ENCODE results near the gene MYO3B. TPM values are rescaled to one million over a fixed set of nuclear protein-coding genes. Genes with fewer than 3 reads are reported as not detected.

The MYO3B gene
- total RNA-seq, 1 experiment from 2014 or later: 0.52 TPM

DNA sequence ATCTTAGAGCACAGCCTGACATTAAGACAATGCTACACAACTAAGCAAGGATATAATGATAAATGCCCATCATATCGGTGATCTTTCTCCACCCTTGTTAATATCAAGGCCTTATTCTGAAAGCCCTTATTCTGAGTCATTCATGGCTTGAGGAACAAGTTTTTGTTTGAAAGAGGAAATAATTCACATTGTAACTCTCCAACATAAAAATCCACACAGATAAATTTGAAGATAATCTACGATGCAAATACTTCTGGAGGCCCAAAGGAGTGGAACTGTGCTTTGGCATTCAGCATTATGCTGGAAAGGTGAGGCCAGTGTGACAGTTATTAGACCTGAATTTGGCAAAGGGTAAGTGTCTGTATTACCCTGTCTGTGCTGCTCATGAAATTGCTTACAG lies 227.4 kb downstream of the MYO3B start:
- intact Hi-C loops (cut with micrococcal nuclease; ENCODE audit: unreplicated experiment): loop anchor here (10.0 kb wide), 1 partner anchor 309 kb away; the partner anchor contains the start of gene SP5
- Histone ChIP-seq H3K4me1 (ENCODE audit: insufficient read depth, low read length, poor library complexity, severe bottlenecking) (no peaks in the 10 kb centered on the region), H3K4me3 (ENCODE audit: low read depth, low read length, poor library complexity, severe bottlenecking) (no peak overlapping the region), H3K27ac (ENCODE audit: low read depth, low read length, poor library complexity, severe bottlenecking) (no peak overlapping the region), H3K36me3 (ENCODE audit: insufficient read depth, low read length, poor library complexity, severe bottlenecking) (no peaks in the 10 kb centered on the region), H3K27me3 (replicated peaks; ENCODE audit: insufficient read depth, low read depth, low read length, poor library complexity) (peaks cover 62% of the 10 kb centered on the region), H3K9me3 (ENCODE audit: low read depth, low read length, poor library complexity, severe bottlenecking) (no peaks in the 10 kb centered on the region)
- ChIA-PET POLR2A (ENCODE audit: low non-redundant PET) (no interaction called here), CTCF (no interaction called here)
- DNase-seq (ENCODE audit: low spot score): no peak
- no TSS peak for BruUV-seq (replicated peaks)
- no peak for TF ChIP-seq EZH2 (IDR thresholded peaks at IDR 0.05; ENCODE audit: borderline replicate concordance, low read depth, low read length, poor library complexity, severe bottlenecking)
- TF ChIP-seq, protein P1, sequence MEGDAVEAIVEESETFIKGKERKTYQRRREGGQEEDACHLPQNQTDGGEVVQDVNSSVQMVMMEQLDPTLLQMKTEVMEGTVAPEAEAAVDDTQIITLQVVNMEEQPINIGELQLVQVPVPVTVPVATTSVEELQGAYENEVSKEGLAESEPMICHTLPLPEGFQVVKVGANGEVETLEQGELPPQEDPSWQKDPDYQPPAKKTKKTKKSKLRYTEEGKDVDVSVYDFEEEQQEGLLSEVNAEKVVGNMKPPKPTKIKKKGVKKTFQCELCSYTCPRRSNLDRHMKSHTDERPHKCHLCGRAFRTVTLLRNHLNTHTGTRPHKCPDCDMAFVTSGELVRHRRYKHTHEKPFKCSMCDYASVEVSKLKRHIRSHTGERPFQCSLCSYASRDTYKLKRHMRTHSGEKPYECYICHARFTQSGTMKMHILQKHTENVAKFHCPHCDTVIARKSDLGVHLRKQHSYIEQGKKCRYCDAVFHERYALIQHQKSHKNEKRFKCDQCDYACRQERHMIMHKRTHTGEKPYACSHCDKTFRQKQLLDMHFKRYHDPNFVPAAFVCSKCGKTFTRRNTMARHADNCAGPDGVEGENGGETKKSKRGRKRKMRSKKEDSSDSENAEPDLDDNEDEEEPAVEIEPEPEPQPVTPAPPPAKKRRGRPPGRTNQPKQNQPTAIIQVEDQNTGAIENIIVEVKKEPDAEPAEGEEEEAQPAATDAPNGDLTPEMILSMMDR (conservative IDR thresholded peaks at IDR 0.05; ENCODE audit: low read depth, low read length): no peak

DNA sequence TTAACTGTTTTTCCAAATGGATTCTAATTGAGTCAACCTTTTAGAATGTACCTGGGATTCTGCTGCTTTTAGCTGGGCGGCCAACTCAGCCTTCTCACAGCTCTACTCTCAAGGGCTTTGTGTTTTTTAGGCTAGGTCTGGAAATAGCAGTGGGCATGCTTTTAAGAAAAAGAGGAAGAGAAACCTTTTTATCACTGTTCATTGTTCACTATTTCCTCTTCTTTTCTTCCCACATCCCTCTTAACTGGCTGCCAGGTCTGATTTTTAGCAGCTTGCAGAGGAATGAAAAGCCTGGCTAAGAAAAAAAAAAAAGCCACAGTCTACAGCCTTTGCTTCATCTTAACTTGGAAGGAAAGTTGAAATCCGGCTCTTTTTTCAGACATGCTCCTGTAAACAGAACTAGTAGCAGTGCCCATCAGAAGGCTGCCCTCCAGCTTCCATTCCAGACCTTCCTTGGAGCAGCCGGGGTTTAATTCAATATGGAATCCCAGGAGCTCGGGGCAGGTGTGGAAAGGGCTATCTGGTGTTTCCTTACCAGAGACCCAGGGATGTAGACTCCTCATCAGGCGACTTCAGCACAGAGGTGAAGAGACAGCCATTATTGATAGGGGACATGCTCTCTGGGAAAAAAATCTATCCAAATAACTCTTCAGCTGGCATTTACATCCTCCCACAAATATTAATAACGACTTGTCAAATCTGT lies 230.7 kb downstream of the MYO3B start:
- intact Hi-C loops (cut with micrococcal nuclease; ENCODE audit: unreplicated experiment): loop anchor here (10.0 kb wide), 1 partner anchor 306 kb away; the partner anchor contains the start of gene SP5
- CTCF ChIA-PET: interaction anchor here (1.1 kb wide), 1 partner anchor 11 kb away, joined by 4 read pairs; no protein-coding TSS in a partner anchor
- no peak for TF ChIP-seq EZH2 (IDR thresholded peaks at IDR 0.05; ENCODE audit: borderline replicate concordance, low read depth, low read length, poor library complexity, severe bottlenecking)
- TF ChIP-seq, protein P1 (conservative IDR thresholded peaks at IDR 0.05; ENCODE audit: low read depth, low read length): no peak
- Histone ChIP-seq H3K9me3 (ENCODE audit: low read depth, low read length, poor library complexity, severe bottlenecking) (no peaks in the 10 kb centered on the region), H3K36me3 (ENCODE audit: insufficient read depth, low read length, poor library complexity, severe bottlenecking) (no peaks in the 10 kb centered on the region), H3K27me3 (replicated peaks; ENCODE audit: insufficient read depth, low read depth, low read length, poor library complexity) (peaks cover 60% of the 10 kb centered on the region), H3K4me1 (ENCODE audit: insufficient read depth, low read length, poor library complexity, severe bottlenecking) (no peaks in the 10 kb centered on the region), H3K4me3 (ENCODE audit: low read depth, low read length, poor library complexity, severe bottlenecking) (no peak overlapping the region), H3K27ac (ENCODE audit: low read depth, low read length, poor library complexity, severe bottlenecking) (no peak overlapping the region)
- POLR2A ChIA-PET (ENCODE audit: low non-redundant PET): no interaction called here
- no TSS peak for BruUV-seq (replicated peaks)
- no peak for DNase-seq (ENCODE audit: low spot score)

DNA sequence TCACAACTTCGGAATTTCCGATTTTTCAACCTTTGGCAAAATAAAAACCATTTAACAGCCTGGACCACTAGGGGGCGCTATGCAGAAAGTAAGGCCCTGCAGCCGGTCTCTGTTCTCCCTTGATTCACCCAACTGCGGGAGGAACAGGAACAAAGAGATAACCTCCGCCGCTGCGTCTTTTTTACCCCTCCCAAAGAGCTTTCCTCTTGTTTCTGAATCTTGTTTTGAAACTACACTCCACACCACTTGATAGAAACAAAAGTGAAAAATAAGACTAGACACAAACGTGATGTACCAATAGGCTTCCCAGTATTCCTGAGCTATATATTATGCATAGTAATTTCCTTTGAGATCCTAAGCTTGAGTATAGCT lies 231.2 kb downstream of the MYO3B start:
- TF ChIP-seq EZH2 (IDR thresholded peaks at IDR 0.05; ENCODE audit: borderline replicate concordance, low read depth, low read length, poor library complexity, severe bottlenecking): no peak
- TF ChIP-seq, protein P1 (conservative IDR thresholded peaks at IDR 0.05; ENCODE audit: low read depth, low read length): peak; percentile 92
- no peaks in the 10 kb centered on the region for H3K9me3 ChIP-seq (ENCODE audit: low read depth, low read length, poor library complexity, severe bottlenecking)
- intact Hi-C loops (cut with micrococcal nuclease; ENCODE audit: unreplicated experiment): loop anchor here (10.0 kb wide), 1 partner anchor 306 kb away; the partner anchor contains the start of gene SP5
- no peaks in the 10 kb centered on the region for H3K36me3 ChIP-seq (ENCODE audit: insufficient read depth, low read length, poor library complexity, severe bottlenecking)
- POLR2A ChIA-PET (ENCODE audit: low non-redundant PET): interaction anchor here (0.5 kb wide), 1 partner anchor 295 kb away, joined by 13 read pairs; no protein-coding TSS in a partner anchor
- no peak overlapping the region for H3K4me3 ChIP-seq (ENCODE audit: low read depth, low read length, poor library complexity, severe bottlenecking)
- DNase-seq (ENCODE audit: low spot score): peak; percentile 82
- no TSS peak for BruUV-seq (replicated peaks)
- peaks cover 55% of the 10 kb centered on the region for H3K27me3 ChIP-seq (replicated peaks; ENCODE audit: insufficient read depth, low read depth, low read length, poor library complexity)
- H3K27ac ChIP-seq (ENCODE audit: low read depth, low read length, poor library complexity, severe bottlenecking): no peak overlapping the region
- H3K4me1 ChIP-seq (ENCODE audit: insufficient read depth, low read length, poor library complexity, severe bottlenecking): no peaks in the 10 kb centered on the region
- CTCF ChIA-PET: interaction anchor here (0.7 to 1.1 kb wide), 2 partner anchors 11 to 405 kb away, joined by 3 to 4 read pairs; no protein-coding TSS in a partner anchor
